ENCODE data around the gene DCDC2. TPM values are rescaled to one million over a fixed set of nuclear protein-coding genes. Genes with fewer than 3 reads are reported as not detected.

DCDC2 gene
- total RNA-seq, 1 donor from 2014 or later = 1.4 TPM

- Mint-ChIP-seq H3K27ac (no peak overlapping the region), H3K9me3 (no peaks in the 10 kb centered on the region), H3K4me1 (no peaks in the 10 kb centered on the region), H3K4me3 (no peak overlapping the region), H3K27me3 (ENCODE audit: low read depth) (peaks cover 43% of the 10 kb centered on the region), H3K36me3 (no peaks in the 10 kb centered on the region)
- TF ChIP-seq, protein P1, sequence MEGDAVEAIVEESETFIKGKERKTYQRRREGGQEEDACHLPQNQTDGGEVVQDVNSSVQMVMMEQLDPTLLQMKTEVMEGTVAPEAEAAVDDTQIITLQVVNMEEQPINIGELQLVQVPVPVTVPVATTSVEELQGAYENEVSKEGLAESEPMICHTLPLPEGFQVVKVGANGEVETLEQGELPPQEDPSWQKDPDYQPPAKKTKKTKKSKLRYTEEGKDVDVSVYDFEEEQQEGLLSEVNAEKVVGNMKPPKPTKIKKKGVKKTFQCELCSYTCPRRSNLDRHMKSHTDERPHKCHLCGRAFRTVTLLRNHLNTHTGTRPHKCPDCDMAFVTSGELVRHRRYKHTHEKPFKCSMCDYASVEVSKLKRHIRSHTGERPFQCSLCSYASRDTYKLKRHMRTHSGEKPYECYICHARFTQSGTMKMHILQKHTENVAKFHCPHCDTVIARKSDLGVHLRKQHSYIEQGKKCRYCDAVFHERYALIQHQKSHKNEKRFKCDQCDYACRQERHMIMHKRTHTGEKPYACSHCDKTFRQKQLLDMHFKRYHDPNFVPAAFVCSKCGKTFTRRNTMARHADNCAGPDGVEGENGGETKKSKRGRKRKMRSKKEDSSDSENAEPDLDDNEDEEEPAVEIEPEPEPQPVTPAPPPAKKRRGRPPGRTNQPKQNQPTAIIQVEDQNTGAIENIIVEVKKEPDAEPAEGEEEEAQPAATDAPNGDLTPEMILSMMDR (IDR thresholded peaks at IDR 0.05; ENCODE audit: unreplicated experiment) = no peak
- DNase-seq (ENCODE audit: low spot score in 2 of 2, unreplicated experiment in 2 of 2) = no peak
Observed at GRCh38 chr6:24139639-24140038, 218.2 kb downstream of the DCDC2 start.

- Mint-ChIP-seq H3K9me3 (no peaks in the 10 kb centered on the region), H3K36me3 (no peaks in the 10 kb centered on the region), H3K4me3 (no peak overlapping the region), H3K27ac (no peak overlapping the region), H3K27me3 (ENCODE audit: low read depth) (peaks cover 46% of the 10 kb centered on the region), H3K4me1 (no peaks in the 10 kb centered on the region)
- TF ChIP-seq, protein P1 (IDR thresholded peaks at IDR 0.05; ENCODE audit: unreplicated experiment) = no peak
- no peak for DNase-seq (ENCODE audit: low spot score in 2 of 2, unreplicated experiment in 2 of 2)
Observed at GRCh38 chr6:24139080-24139479, 218.8 kb downstream of the DCDC2 start.

GRCh38 chr6:24131751-24132150 is 226.1 kb downstream of the DCDC2 start:
- Mint-ChIP-seq H3K27ac (no peak overlapping the region), H3K27me3 (ENCODE audit: low read depth) (peaks cover 58% of the 10 kb centered on the region), H3K4me3 (no peak overlapping the region), H3K36me3 (no peaks in the 10 kb centered on the region), H3K9me3 (no peaks in the 10 kb centered on the region), H3K4me1 (peaks cover 2% of the 10 kb centered on the region)
- no peak for DNase-seq (ENCODE audit: low spot score in 2 of 2, unreplicated experiment in 2 of 2)
- TF ChIP-seq, protein P1 (IDR thresholded peaks at IDR 0.05; ENCODE audit: unreplicated experiment) = no peak

GRCh38 chr6:24127316-24127715 is 230.5 kb downstream of the DCDC2 start:
- Mint-ChIP-seq H3K4me3 (no peak overlapping the region), H3K4me1 (peaks cover 11% of the 10 kb centered on the region), H3K27me3 (ENCODE audit: low read depth) (peaks cover 57% of the 10 kb centered on the region), H3K9me3 (no peaks in the 10 kb centered on the region), H3K36me3 (no peaks in the 10 kb centered on the region), H3K27ac (no peak overlapping the region)
- DNase-seq (ENCODE audit: low spot score in 2 of 2, unreplicated experiment in 2 of 2) = no peak
- TF ChIP-seq, protein P1 (IDR thresholded peaks at IDR 0.05; ENCODE audit: unreplicated experiment) = no peak

GRCh38 chr6:24126586-24127192 is 231.2 kb downstream of the DCDC2 start:
- H3K36me3 Mint-ChIP-seq = no peaks in the 10 kb centered on the region
- H3K4me1 Mint-ChIP-seq = peaks cover 11% of the 10 kb centered on the region
- DNase-seq (ENCODE audit: low spot score in 2 of 2, unreplicated experiment in 2 of 2) = peak; percentile 49 to 79
- peaks cover 57% of the 10 kb centered on the region for H3K27me3 Mint-ChIP-seq (ENCODE audit: low read depth)
- no peaks in the 10 kb centered on the region for H3K9me3 Mint-ChIP-seq
- TF ChIP-seq, protein P1 (IDR thresholded peaks at IDR 0.05; ENCODE audit: unreplicated experiment) = no peak
- no peak overlapping the region for H3K27ac Mint-ChIP-seq
- H3K4me3 Mint-ChIP-seq = peak overlapping the region; percentile 56
